ENCODE data around the gene SLC38A6.

- TF ChIP-seq CTCF (IDR thresholded peaks at IDR 0.05) (no peak), POLR2A (IDR thresholded peaks at IDR 0.05) (no peak)
Observed at GRCh38 chr14:61064856-61065255, 83.8 kb downstream of the SLC38A6 start.
